IPS DF 6.9 (cell line): ENCODE data around the gene OXT.
"Not testable (repeated sequence)": the region's sequence is repeated elsewhere in the genome, so short reads cannot be mapped to it uniquely, and the experiment has no call there.

ENCODE experiments used
- DNase-seq: peaks from one replicate; pipeline ENCODE4 v3.0.0-alpha.2; 2013; ENCODE audit warnings: low read depth, low spot score
- H3K27ac ChIP-seq: one replicate; pipeline ENCODE4 v1.5.1; 2013; ENCODE audit warnings: low read length, control low read depth
- H3K27me3 ChIP-seq: 2 replicates; pipeline ENCODE4 v1.6.1; 2013; ENCODE audit warnings: mild to moderate bottlenecking, low read length; ENCODE audit not compliant: control insufficient read depth, insufficient read depth
- H3K36me3 ChIP-seq: 2 replicates; pipeline ENCODE4 v1.6.1; 2013; ENCODE audit warnings: low read length; ENCODE audit not compliant: control insufficient read depth, insufficient read depth
- H3K4me1 ChIP-seq: 2 replicates; pipeline ENCODE4 v1.6.1; 2013; ENCODE audit warnings: low read length; ENCODE audit not compliant: control insufficient read depth, insufficient read depth
- H3K4me3 ChIP-seq: 2 replicates; pipeline ENCODE4 v1.5.1; 2013; ENCODE audit warnings: mild to moderate bottlenecking, low read length
- H3K9me3 ChIP-seq: 2 replicates; pipeline ENCODE4 v1.6.1; 2013; ENCODE audit warnings: low read length, inconsistent platforms; ENCODE audit not compliant: control insufficient read depth, insufficient read depth
- WGBS: extraction: QIAGEN DNeasy Blood & Tissue Kit; methylation state at CpG from one replicate; pipeline ENCODE4 v1.1.7; 2013; ENCODE audit warnings: mixed read lengths, missing lambda C conversion rate; ENCODE audit not compliant: insufficient read length, insufficient coverage; 5-methylcytosine and 5-hydroxymethylcytosine counted together

The OXT gene

DNA sequence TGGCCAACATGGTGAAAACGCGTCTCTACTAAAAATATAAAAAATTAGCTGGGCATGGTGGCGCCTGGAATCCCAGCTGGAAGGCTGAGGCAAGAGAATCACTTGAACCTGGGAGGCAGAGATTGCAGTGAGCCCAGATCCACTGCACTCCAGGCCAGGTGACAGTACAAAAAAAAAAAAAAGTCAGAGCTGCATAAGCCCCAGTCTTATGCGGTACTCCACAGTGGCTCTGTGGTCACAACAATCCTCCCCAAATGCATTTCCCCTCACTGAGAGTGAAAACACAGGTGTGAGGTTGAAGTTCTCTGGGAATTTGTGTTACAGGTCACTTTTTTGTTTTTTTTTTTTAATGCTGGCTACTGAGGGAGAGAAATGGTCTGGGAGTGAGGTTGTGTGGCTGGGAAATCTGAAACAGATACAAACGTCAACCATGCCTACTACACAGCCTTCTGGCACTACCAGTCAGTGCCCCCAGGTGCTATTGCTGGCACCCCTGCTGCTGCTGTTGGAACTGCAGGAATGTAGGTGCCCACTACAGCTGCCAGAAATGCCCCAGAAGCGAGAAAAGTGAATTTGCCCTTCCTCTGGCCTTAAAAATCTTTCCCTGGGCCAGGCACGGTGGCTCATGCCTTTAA lies 19.9 kb upstream of the OXT start:
- no peak overlapping the region for H3K27ac ChIP-seq
- no peak overlapping the region for H3K4me3 ChIP-seq
- no peaks in the 10 kb centered on the region for H3K9me3 ChIP-seq
- no peaks in the 10 kb centered on the region for H3K4me1 ChIP-seq
- DNase-seq: no peak
- no CpG with 5 or more reads among the region's 7 CpGs for WGBS
- no peaks in the 10 kb centered on the region for H3K27me3 ChIP-seq
- peaks cover 17% of the 10 kb centered on the region for H3K36me3 ChIP-seq

DNA sequence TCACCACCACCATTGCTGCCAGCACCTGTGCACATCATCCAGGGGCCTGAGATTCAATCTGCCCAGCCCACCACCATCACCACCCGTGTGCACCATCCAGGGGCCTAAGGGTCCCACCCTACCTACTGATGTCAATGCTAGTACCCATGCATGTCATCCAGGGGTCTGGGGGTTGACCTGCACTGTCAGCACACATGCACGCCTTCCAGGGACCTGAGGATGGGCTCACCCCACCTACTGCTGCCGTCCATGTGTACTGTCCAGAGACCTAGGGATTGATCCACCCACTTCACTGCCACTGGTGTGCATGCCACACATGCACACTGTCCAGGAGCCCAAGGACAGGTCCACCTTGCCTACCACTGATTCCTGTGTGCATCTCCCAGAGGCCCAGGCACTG lies 11.9 kb upstream of the OXT start:
- Histone ChIP-seq H3K27me3 (no peaks in the 10 kb centered on the region), H3K4me1 (no peaks in the 10 kb centered on the region), H3K27ac (no peak overlapping the region), H3K36me3 (no peaks in the 10 kb centered on the region), H3K9me3 (no peaks in the 10 kb centered on the region), H3K4me3 (no peak overlapping the region)
- no peak for DNase-seq
- no CpG with 5 or more reads among the region's 3 CpGs for WGBS

DNA sequence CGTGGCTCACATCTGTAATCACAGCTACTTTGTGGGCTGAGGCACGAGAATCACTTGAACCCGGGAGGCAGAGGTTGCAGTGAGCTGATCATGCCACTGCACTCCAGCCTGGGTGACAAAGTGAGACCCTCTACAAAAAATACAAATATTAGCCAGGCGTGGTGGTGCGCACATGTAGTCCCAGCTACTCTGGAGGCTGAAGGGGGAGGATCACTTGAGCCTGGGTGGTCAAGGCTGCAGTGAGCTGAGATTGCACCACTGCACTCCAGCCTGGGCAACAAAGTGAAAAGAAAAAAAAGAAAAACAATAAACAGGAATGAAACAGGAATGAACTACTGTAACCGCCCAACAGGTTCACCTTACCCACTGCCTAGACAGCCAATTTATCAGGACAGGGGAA lies 7.3 kb upstream of the OXT start:
- H3K27me3 ChIP-seq, H3K9me3 ChIP-seq, H3K36me3 ChIP-seq, H3K4me3 ChIP-seq, H3K4me1 ChIP-seq, DNase-seq, H3K27ac ChIP-seq: not testable (repeated sequence)
- no CpG with 5 or more reads among the region's 6 CpGs for WGBS

DNA sequence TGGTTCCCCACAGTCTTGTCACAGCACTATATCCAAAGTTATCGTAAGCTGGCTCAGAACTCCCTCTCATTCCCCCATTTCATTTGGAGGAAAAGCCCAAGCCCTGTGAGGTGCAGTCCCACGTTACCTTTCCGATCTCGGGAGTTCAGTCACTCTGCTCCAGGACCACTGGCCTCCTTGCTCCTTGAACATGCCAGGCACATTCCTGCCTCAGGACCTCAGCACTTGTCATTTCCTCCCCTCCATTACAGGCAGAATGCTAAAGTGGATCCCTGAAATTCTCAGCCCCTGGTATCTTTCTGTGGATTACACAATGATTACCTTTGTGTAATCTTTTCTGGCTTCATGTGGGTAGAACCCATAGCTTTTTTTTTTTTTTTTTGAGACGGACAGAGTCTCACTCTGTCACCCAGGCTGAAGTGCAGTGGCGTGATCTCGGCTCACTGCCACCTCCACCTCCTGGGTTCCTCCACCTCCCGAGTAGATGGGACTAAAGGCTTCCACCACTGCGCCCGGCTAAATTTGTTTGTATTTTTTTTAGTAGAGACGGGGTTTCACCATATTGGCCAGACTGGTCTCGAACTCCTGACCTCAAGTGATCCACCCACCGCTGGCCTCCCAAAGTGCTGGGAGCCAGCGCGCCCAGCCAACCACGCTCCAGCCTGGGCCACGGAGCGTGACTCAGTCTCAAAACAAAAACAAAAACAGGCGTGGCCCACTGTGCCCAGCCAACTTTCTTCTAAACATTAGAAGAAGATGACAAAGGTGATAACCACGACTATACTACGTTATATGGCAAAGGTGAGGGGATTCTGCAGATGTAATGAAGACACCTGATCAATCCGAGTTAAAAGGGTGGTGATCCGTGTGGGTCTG lies 4.0 kb upstream of the OXT start:
- H3K4me3 ChIP-seq: no peak overlapping the region
- H3K36me3 ChIP-seq: peaks cover 4% of the 10 kb centered on the region; the same call in 1 of the 2 replicates
- no peak for DNase-seq
- peaks cover 3% of the 10 kb centered on the region for H3K4me1 ChIP-seq
- peaks cover 7% of the 10 kb centered on the region for H3K27me3 ChIP-seq
- H3K9me3 ChIP-seq: no peaks in the 10 kb centered on the region
- no CpG with 5 or more reads among the region's 23 CpGs for WGBS
- no peak overlapping the region for H3K27ac ChIP-seq

DNA sequence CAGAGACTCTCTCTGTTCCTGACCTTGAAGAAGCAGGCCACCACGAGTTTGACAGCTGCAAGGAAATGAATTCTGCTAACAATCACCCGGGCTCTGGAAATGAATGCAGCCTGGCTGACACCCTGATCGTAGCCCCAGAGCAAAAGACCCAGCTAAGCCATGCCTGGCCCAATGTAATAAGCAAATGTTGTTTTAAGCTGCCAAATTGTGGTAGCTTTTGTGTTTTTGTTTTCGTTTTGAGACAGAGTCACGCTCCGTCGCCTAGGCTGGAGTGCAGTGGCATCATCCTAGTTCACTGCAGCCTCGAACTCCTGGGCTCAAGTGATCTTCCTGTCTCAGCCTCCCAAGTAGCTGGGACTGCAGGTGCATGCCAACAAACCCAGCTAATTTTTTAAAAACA lies 3.3 kb upstream of the OXT start:
- H3K27ac ChIP-seq: no peak overlapping the region
- DNase-seq: no peak
- H3K36me3 ChIP-seq: peaks cover 4% of the 10 kb centered on the region; the same call in 1 of the 2 replicates
- WGBS: no CpG with 5 or more reads among the region's 8 CpGs
- H3K4me1 ChIP-seq: peaks cover 3% of the 10 kb centered on the region
- H3K27me3 ChIP-seq: peaks cover 13% of the 10 kb centered on the region
- H3K4me3 ChIP-seq: no peak overlapping the region
- no peaks in the 10 kb centered on the region for H3K9me3 ChIP-seq

DNA sequence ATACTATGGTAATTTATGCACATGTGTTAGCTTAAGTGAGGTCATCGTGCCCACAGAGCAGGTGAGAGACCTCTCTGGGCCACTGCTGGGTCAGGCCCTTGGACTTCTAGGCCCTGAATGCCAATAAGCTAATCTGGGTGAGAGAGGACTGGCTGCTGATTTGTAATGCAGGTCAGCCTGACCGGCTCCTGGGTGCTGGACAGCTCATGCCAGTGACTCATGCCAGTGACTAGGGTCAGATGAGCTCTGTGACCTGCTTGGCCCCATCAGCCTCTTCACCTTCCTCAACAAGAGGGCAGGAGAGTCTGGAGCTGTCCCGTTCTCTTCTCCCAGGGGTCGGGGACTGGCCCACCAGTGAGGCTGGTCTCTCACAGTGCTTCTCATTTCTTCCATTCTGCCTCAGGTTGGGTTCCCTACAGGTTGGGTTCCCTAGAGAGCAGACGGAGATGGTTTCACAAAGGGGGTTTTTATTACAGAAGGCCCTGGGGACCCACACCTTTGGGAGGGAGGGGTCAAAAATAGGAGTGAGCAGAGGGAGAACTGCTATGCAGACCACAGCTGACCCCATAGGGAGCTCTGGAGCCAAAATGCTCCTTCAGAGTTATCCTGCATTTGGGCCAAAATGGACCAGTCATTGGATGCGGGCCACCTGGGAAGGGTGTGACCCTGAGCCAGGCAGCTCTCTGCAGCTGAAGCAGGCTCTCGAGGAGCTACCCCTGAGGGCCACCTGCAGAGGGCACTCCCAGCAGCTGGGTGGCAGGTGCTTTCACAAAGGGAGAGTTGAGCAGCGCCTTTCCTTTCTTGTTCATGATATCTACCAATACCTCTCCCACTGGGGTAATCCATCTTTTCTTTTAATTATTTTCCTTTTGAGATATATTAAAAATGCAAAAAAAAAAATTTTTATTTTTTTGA lies 2.2 kb upstream of the OXT start:
- no peak overlapping the region for H3K27ac ChIP-seq
- WGBS: no CpG with 5 or more reads among the region's 8 CpGs
- peaks cover 13% of the 10 kb centered on the region for H3K27me3 ChIP-seq
- DNase-seq: no peak
- peaks cover 4% of the 10 kb centered on the region; the same call in 1 of the 2 replicates for H3K36me3 ChIP-seq
- H3K4me3 ChIP-seq: no peak overlapping the region
- H3K9me3 ChIP-seq: no peaks in the 10 kb centered on the region
- peaks cover 3% of the 10 kb centered on the region for H3K4me1 ChIP-seq

DNA sequence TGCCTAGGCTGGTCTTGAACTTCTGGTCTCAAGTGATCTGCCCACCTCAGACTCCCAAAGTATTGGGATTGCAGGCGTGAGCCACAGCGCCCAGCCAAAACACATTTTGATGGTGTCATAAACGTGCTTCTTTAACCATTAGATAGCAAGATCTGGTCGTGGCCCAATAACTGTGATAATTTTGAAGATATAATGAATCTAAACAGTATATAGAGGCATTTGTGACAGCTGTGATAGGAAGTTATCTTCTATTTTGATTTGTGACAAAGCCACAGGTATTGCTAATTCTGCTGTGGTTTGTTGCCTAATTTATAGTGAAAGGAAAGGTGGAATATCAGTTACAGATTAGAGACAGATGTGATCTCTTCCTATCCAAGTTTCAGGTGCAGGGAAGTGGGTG lies 695 bp upstream of the OXT start:
- H3K27me3 ChIP-seq: peaks cover 13% of the 10 kb centered on the region
- no peaks in the 10 kb centered on the region for H3K9me3 ChIP-seq
- peaks cover 3% of the 10 kb centered on the region for H3K4me1 ChIP-seq
- no peak for DNase-seq
- H3K4me3 ChIP-seq: no peak overlapping the region
- H3K27ac ChIP-seq: no peak overlapping the region
- peaks cover 4% of the 10 kb centered on the region; the same call in 1 of the 2 replicates for H3K36me3 ChIP-seq
- no CpG with 5 or more reads among the region's 4 CpGs for WGBS

DNA sequence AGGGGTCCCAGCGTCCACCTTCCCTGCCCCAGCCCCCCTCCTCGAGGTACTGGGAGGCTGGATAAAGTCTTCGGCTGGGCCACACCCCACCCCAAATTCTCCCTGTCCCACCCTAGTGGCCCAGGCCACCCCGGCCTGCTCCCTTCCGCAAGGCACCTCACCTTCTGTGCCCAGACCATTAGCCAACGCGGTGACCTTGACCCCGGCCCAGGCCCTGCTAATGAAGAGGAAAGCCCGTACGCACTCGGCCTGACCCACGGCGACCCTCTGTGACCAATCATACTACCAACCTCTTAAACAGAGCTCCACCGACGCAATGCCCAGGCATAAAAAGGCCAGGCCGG lies 182 bp upstream of the OXT start:
- Histone ChIP-seq H3K4me1 (peaks cover 3% of the 10 kb centered on the region), H3K27ac (no peak overlapping the region), H3K36me3 (peaks cover 4% of the 10 kb centered on the region; the same call in 1 of the 2 replicates), H3K27me3 (peaks cover 13% of the 10 kb centered on the region), H3K9me3 (no peaks in the 10 kb centered on the region), H3K4me3 (peak overlapping the region; percentile 38; the same call in 1 of the 2 replicates)
- DNase-seq: no peak
- WGBS: no CpG with 5 or more reads among the region's 16 CpGs

DNA sequence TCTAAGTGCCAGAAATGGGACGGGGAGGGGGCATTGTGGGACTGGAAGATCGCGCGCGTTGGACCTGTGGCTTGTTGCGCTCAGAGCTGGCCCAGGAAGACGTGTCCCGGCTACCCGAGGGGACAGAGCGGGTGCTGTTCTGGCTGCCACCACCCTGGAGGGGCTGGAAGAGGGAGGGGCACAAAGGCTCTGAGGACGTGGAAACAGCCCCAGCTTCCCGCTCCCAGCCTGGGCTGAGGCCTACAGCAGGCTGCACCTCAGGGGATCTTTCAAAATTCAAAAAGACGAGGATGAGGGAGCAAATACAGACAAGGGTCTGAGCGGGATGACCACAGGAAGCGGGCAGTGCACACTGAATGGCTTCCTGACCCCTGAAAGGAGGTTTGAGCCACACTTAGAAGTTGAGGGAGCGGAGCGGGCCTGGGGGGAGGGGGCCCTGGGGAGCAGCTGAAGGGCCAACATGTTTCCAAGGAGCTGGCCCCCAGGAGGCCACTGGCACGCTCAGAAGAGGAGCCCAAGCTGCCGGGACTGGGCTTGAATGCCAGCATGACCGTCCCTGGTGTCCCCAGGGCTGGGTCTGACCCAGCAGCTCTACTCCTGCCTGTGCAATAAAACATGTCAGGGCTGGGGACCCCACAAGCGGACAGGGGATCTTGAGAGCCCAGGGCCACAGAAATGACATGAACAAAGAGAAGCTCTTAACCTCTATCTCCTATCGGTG lies 1.3 kb downstream of the OXT start:
- no CpG with 5 or more reads among the region's 22 CpGs for WGBS
- Histone ChIP-seq H3K4me3 (no peak overlapping the region), H3K27me3 (peaks cover 13% of the 10 kb centered on the region)

DNA sequence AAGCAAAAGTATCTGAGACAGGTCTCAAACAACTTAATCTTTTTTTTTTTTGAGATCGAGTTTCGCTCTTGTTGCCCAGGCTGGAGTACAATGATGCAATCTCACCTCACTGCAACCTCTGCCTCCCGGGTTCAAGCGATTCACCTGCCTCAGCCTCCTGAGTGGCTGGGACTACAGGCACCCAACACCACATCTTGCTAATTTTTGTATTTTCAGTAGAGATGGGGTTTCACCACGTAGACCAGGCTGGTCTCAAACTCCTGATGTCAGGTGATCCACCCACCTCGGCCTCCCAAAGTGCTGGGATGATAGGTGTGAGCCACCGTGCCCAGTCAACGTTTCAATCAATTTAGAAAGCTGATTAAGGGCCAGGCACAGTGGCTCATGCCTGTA lies 1.8 kb downstream of the OXT start:
- DNase-seq, H3K4me3 ChIP-seq, H3K4me1 ChIP-seq, H3K27ac ChIP-seq, H3K9me3 ChIP-seq, H3K36me3 ChIP-seq: not testable (repeated sequence)
- WGBS: no CpG with 5 or more reads among the region's 8 CpGs
- H3K27me3 ChIP-seq: peaks cover 13% of the 10 kb centered on the region; the same call in 1 of the 2 replicates

More for the DNA sequence above, 1.3 kb downstream of the OXT start:
- Histone ChIP-seq H3K36me3 (peaks cover 4% of the 10 kb centered on the region; the same call in 1 of the 2 replicates), H3K9me3 (no peaks in the 10 kb centered on the region), H3K4me1 (peaks cover 3% of the 10 kb centered on the region), H3K27ac (no peak overlapping the region)
- no peak for DNase-seq
